Uterus (tissue), 4 donors: ENCODE results near the gene CAPN11. TPM values are rescaled to one million over a fixed set of nuclear protein-coding genes. Genes with fewer than 3 reads are reported as not detected.

ENCODE experiments used
- DNase-seq, 2 donors: peaks; one replicate each; pipeline ENCODE4 v3.0.0-alpha.2; 2019 to 2020
- H3K27ac ChIP-seq, 2 donors: fragments of 200-600 bp; sonication (generic); 1 replicate in 1 of 2; 2 replicates in 1 of 2; pipeline ENCODE4 v1.5.1; 2016 to 2018
- H3K27me3 ChIP-seq, 2 donors: fragments of 200-600 bp; sonication (generic); one replicate each; pipeline ENCODE4 v1.5.1; 2018 to 2019; ENCODE audit warnings: control low read depth in 1 of 2
- H3K36me3 ChIP-seq, 2 donors: fragments of 200-600 bp; sonication (generic); one replicate each; pipeline ENCODE4 v1.5.1; 2019; ENCODE audit warnings: control low read depth in 1 of 2
- H3K4me1 ChIP-seq, 2 donors: fragments of 200-600 bp; sonication (generic); one replicate each; pipeline ENCODE4 v1.5.1; 2018 to 2019; ENCODE audit warnings: control low read depth in 1 of 2
- H3K4me3 ChIP-seq, 2 donors: fragments of 200-600 bp; sonication (generic); 1 replicate in 1 of 2; 2 replicates in 1 of 2; pipeline ENCODE4 v1.5.1; 2018 to 2019; ENCODE audit warnings: mild to moderate bottlenecking in 1 of 2
- H3K9me3 ChIP-seq, 2 donors: fragments of 200-600 bp; sonication (generic); one replicate each; pipeline ENCODE4 v1.5.1; 2019; ENCODE audit warnings: control low read depth in 1 of 2
- POLR2A ChIP-seq, 2 donors: fragments of 450-650 bp; IDR thresholded peaks; one replicate each; pipeline ENCODE4 v1.6.1; 2016; ENCODE audit warnings: antibody characterized with exemption in 2 of 2, mild to moderate bottlenecking in 1 of 2, moderate library complexity in 1 of 2
- intact Hi-C: fragments of 100-400 bp; cut with DNase I; formaldehyde crosslinking; loops from one replicate; pipeline ENCODE4 v1.15.1; 2023; ENCODE audit warnings: low total_unique reads
- total RNA-seq, 4 donors: library from RNA; depleted of rRNA in 3 of 4; stranded (reverse); fragments of >200 nt in 3 of 4; gene quantifications; one replicate each; pipeline versions ENCODE4 v1.1.0 to v1.2.4, GENCODE V29; 2014 to 2023
- TF ChIP-seq, protein P1 (sequence below), 4 experiments: fragments of 200-600 bp in 2 of 4; fragments of 450-650 bp in 2 of 4; sonication (generic) in 2 of 4; IDR thresholded peaks; one replicate each; pipeline ENCODE4 v1.5.1; 2016 to 2019; ENCODE audit warnings: antibody characterized with exemption in 4 of 4, mild to moderate bottlenecking in 2 of 4, moderate library complexity in 1 of 4
- donor health status: DM: yes; HTN: yes; CAD: no.

The CAPN11 gene
- total RNA-seq, 4 donors from 2014 or later, result 1.5 TPM; not detected in 3

GRCh38 chr6:44162876-44163625 lies 4.4 kb downstream of the CAPN11 start:
- no peak for TF ChIP-seq POLR2A (IDR thresholded peaks at IDR 0.05)
- TF ChIP-seq, protein P1, sequence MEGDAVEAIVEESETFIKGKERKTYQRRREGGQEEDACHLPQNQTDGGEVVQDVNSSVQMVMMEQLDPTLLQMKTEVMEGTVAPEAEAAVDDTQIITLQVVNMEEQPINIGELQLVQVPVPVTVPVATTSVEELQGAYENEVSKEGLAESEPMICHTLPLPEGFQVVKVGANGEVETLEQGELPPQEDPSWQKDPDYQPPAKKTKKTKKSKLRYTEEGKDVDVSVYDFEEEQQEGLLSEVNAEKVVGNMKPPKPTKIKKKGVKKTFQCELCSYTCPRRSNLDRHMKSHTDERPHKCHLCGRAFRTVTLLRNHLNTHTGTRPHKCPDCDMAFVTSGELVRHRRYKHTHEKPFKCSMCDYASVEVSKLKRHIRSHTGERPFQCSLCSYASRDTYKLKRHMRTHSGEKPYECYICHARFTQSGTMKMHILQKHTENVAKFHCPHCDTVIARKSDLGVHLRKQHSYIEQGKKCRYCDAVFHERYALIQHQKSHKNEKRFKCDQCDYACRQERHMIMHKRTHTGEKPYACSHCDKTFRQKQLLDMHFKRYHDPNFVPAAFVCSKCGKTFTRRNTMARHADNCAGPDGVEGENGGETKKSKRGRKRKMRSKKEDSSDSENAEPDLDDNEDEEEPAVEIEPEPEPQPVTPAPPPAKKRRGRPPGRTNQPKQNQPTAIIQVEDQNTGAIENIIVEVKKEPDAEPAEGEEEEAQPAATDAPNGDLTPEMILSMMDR (IDR thresholded peaks at IDR 0.05), result no peak
- Histone ChIP-seq H3K36me3 (no peaks in the 10 kb centered on the region), H3K27ac (no peak overlapping the region), H3K9me3 (no peaks in the 10 kb centered on the region), H3K4me3 (no peak overlapping the region), H3K27me3 (no peaks in the 10 kb centered on the region), H3K4me1 (no peaks in the 10 kb centered on the region)
- intact Hi-C loops, result no loop called here
- no peak for DNase-seq

DNA sequence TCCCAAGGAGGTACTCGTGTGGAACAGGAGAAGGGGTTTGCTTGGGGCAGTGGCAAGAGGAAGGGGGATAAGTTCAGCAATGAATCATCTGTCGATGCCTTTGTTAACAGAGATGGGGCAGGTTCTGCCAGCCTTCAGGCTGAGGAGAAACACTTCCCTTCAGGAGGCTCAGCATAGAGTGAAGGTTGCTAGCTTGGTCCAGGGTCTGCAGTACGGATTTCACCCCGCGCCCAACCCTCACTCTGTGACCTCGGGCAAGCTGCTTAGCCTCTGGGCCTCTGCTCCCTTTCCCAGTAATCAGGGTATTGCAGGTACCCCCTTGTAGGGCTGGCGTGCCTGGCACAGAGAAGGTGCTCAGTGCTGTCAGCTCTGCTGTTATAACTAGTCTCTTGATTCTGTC lies 7.5 kb downstream of the CAPN11 start:
- no peaks in the 10 kb centered on the region for H3K36me3 ChIP-seq
- no peak overlapping the region for H3K27ac ChIP-seq
- DNase-seq, result no peak
- intact Hi-C loops, result no loop called here
- TF ChIP-seq POLR2A (IDR thresholded peaks at IDR 0.05), result no peak
- TF ChIP-seq, protein P1 (IDR thresholded peaks at IDR 0.05), result no peak
- H3K4me1 ChIP-seq, result no peaks in the 10 kb centered on the region
- no peaks in the 10 kb centered on the region for H3K9me3 ChIP-seq
- no peaks in the 10 kb centered on the region for H3K27me3 ChIP-seq
- no peak overlapping the region for H3K4me3 ChIP-seq

- H3K27ac ChIP-seq, result no peak overlapping the region
- no peaks in the 10 kb centered on the region for H3K36me3 ChIP-seq
- H3K27me3 ChIP-seq, result no peaks in the 10 kb centered on the region
- intact Hi-C loops, result no loop called here
- H3K4me1 ChIP-seq, result no peaks in the 10 kb centered on the region
- H3K4me3 ChIP-seq, result no peak overlapping the region
- TF ChIP-seq, protein P1 (IDR thresholded peaks at IDR 0.05), result no peak
- TF ChIP-seq POLR2A (IDR thresholded peaks at IDR 0.05), result no peak
- no peaks in the 10 kb centered on the region for H3K9me3 ChIP-seq
- no peak for DNase-seq
These were observed 8.1 kb downstream of the CAPN11 start for GRCh38 chr6:44166591-44167184.

- DNase-seq, result no peak
- Histone ChIP-seq H3K27ac (no peak overlapping the region), H3K27me3 (no peaks in the 10 kb centered on the region), H3K4me3 (no peak overlapping the region), H3K9me3 (no peaks in the 10 kb centered on the region), H3K36me3 (no peaks in the 10 kb centered on the region), H3K4me1 (no peaks in the 10 kb centered on the region)
- intact Hi-C loops, result no loop called here
- TF ChIP-seq POLR2A (IDR thresholded peaks at IDR 0.05), result no peak
- TF ChIP-seq, protein P1 (IDR thresholded peaks at IDR 0.05), result no peak
These were observed 8.9 kb downstream of the CAPN11 start for GRCh38 chr6:44167567-44167966.

- intact Hi-C loops, result no loop called here
- no peaks in the 10 kb centered on the region for H3K36me3 ChIP-seq
- no peaks in the 10 kb centered on the region for H3K27me3 ChIP-seq
- no peak overlapping the region for H3K4me3 ChIP-seq
- peaks cover 0 to 4% of the 10 kb centered on the region in 2 donors for H3K4me1 ChIP-seq
- H3K9me3 ChIP-seq, result no peaks in the 10 kb centered on the region
- no peak for DNase-seq
- no peak overlapping the region for H3K27ac ChIP-seq
- TF ChIP-seq POLR2A (IDR thresholded peaks at IDR 0.05), result no peak
- TF ChIP-seq, protein P1 (IDR thresholded peaks at IDR 0.05), result no peak
These were observed 10.5 kb downstream of the CAPN11 start for GRCh38 chr6:44169154-44169553.
